CD4-positive, alpha-beta T cell (primary cell): ENCODE data around the gene CDK14. TPM values are rescaled to one million over a fixed set of nuclear protein-coding genes. Genes with fewer than 3 reads are reported as not detected.

Experiments used
- ATAC-seq: fragments of 200-7000 bp; cut with Tn5 transposase; one replicate; pipeline ENCODE4 v1.10.0; 2022; ENCODE audit warnings: mild to moderate bottlenecking; ENCODE audit not compliant: poor library complexity
- CTCF ChIA-PET: fragments of 350-600 bp; sonication (Branson Sonifier 250); formaldehyde crosslinking; loops from one replicate; lab custom pipeline; 2021; ENCODE audit warnings: antibody characterized with exemption, inconsistent platforms; lab: Charles Lee
- POLR2A ChIA-PET: fragments of 350-600 bp; sonication (Branson Sonifier 250); formaldehyde crosslinking; loops from one replicate; lab custom pipeline; 2021; ENCODE audit warnings: antibody characterized with exemption, inconsistent platforms; lab: Charles Lee
- DNase-seq, 14 experiments: peaks; one replicate each; pipeline ENCODE4 v3.0.0-alpha.2; 2013 to 2020; ENCODE audit warnings: mixed read lengths in 2 of 14
- H3K27ac ChIP-seq, 2 donors: one replicate each; pipeline versions ENCODE4 v1.5.1 to v1.7.0; 2013; ENCODE audit warnings: low read length in 2 of 2, low read depth in 1 of 2, mild to moderate bottlenecking in 1 of 2
- H3K27me3 ChIP-seq, 2 experiments: 1 replicate in 1 of 2; 2 replicates in 1 of 2; pipeline versions ENCODE4 v1.6.1 to v1.7.0; 2013; ENCODE audit warnings: low read length in 2 of 2, control low read depth in 1 of 2, mild to moderate bottlenecking in 1 of 2, moderate library complexity in 1 of 2; ENCODE audit not compliant: insufficient read depth in 2 of 2, control insufficient read depth in 1 of 2
- H3K36me3 ChIP-seq: one replicate; pipeline ENCODE4 v1.6.1; 2013; ENCODE audit warnings: low read length, control low read depth; ENCODE audit not compliant: insufficient read depth
- H3K4me1 ChIP-seq: one replicate; pipeline ENCODE4 v1.6.1; 2013; ENCODE audit warnings: low read length, control low read depth; ENCODE audit not compliant: insufficient read depth
- H3K4me3 ChIP-seq: one replicate; pipeline ENCODE4 v1.5.1; 2013; ENCODE audit warnings: mild to moderate bottlenecking, low read length, moderate library complexity
- H3K9me3 ChIP-seq, 2 experiments: 1 replicate in 1 of 2; 2 replicates in 1 of 2; pipeline versions ENCODE4 v1.6.1 to v1.7.0; 2013; ENCODE audit warnings: low read length in 2 of 2, mild to moderate bottlenecking in 2 of 2, control low read depth in 1 of 2, moderate library complexity in 1 of 2; ENCODE audit not compliant: control insufficient read depth in 1 of 2, insufficient read depth in 1 of 2
- H3K27ac Mint-ChIP-seq: one replicate; pipeline ENCODE4 v1.8.0; 2020; ENCODE audit warnings: mixed read lengths
- H3K27me3 Mint-ChIP-seq: one replicate; pipeline ENCODE4 v1.8.0; 2021; ENCODE audit warnings: mixed read lengths
- H3K36me3 Mint-ChIP-seq: one replicate; pipeline ENCODE4 v1.8.0; 2021; ENCODE audit warnings: low read depth, mixed read lengths
- H3K4me1 Mint-ChIP-seq: one replicate; pipeline ENCODE4 v1.8.0; 2021; ENCODE audit warnings: low read depth, mixed read lengths
- H3K4me3 Mint-ChIP-seq: one replicate; pipeline ENCODE4 v1.8.0; 2020; ENCODE audit warnings: mild to moderate bottlenecking, mixed read lengths
- H3K9me3 Mint-ChIP-seq: one replicate; pipeline ENCODE4 v1.8.0; 2020; ENCODE audit warnings: mixed read lengths
- CTCF ChIP-seq: fragments of 200-600 bp; IDR thresholded peaks from one replicate; pipeline ENCODE4 v1.8.0; 2022; ENCODE audit warnings: antibody characterized with exemption, mild to moderate bottlenecking
- intact Hi-C, 2 experiments: fragments of 100-400 bp; cut with DNase I in 1 of 2; cut with micrococcal nuclease in 1 of 2; formaldehyde crosslinking; loops; one replicate each; pipeline versions ENCODE4 v1.15.1 to v1.9.0; 2023 to 2025; cut with DNase I, micrococcal nuclease
- total RNA-seq, 174 experiments: library from RNA in 2 of 174; stranded (reverse) in 2 of 174; gene quantifications; one replicate each; pipeline ENCODE4 v1.2.3 and lab custom pipeline; 2021 to 2026

The CDK14 gene
- total RNA-seq, 2 experiments from 2014 or later, result 0.45 to 0.47 TPM

GRCh38 chr7:90951229-90951628, 355.1 kb downstream of the CDK14 start:
- no peak for TF ChIP-seq CTCF
- H3K27ac Mint-ChIP-seq, result no peak overlapping the region
- H3K4me1 Mint-ChIP-seq, result no peaks in the 10 kb centered on the region
- DNase-seq, result no peak
- Histone ChIP-seq H3K27ac (no peak overlapping the region), H3K4me1 (no peaks in the 10 kb centered on the region), H3K9me3 (no peaks in the 10 kb centered on the region), H3K27me3 (no peaks in the 10 kb centered on the region), H3K36me3 (no peaks in the 10 kb centered on the region), H3K4me3 (no peak overlapping the region)
- ATAC-seq, result no peak
- no peaks in the 10 kb centered on the region for H3K9me3 Mint-ChIP-seq
- ChIA-PET POLR2A (no interaction called here), CTCF (no interaction called here)
- H3K36me3 Mint-ChIP-seq, result no peaks in the 10 kb centered on the region
- no peaks in the 10 kb centered on the region for H3K27me3 Mint-ChIP-seq
- intact Hi-C loops, result no loop called here
- H3K4me3 Mint-ChIP-seq, result no peak overlapping the region

- Mint-ChIP-seq H3K4me3 (no peak overlapping the region), H3K36me3 (no peaks in the 10 kb centered on the region), H3K4me1 (no peaks in the 10 kb centered on the region), H3K27ac (no peak overlapping the region), H3K27me3 (no peaks in the 10 kb centered on the region), H3K9me3 (no peaks in the 10 kb centered on the region)
- ChIA-PET POLR2A (no interaction called here), CTCF (no interaction called here)
- Histone ChIP-seq H3K36me3 (no peaks in the 10 kb centered on the region), H3K4me1 (no peaks in the 10 kb centered on the region), H3K9me3 (no peaks in the 10 kb centered on the region), H3K27ac (no peak overlapping the region), H3K27me3 (no peaks in the 10 kb centered on the region), H3K4me3 (no peak overlapping the region)
- no peak for DNase-seq
- ATAC-seq, result no peak
- intact Hi-C loops, result no loop called here
- TF ChIP-seq CTCF, result no peak
Measured at GRCh38 chr7:90951986-90952954, 356.1 kb downstream of the CDK14 start.

GRCh38 chr7:90955641-90956207, 359.6 kb downstream of the CDK14 start:
- no peaks in the 10 kb centered on the region for H3K9me3 Mint-ChIP-seq
- H3K27me3 Mint-ChIP-seq, result no peaks in the 10 kb centered on the region
- Histone ChIP-seq H3K27me3 (no peaks in the 10 kb centered on the region), H3K36me3 (no peaks in the 10 kb centered on the region), H3K4me3 (no peak overlapping the region), H3K9me3 (no peaks in the 10 kb centered on the region), H3K4me1 (no peaks in the 10 kb centered on the region), H3K27ac (no peak overlapping the region)
- H3K4me3 Mint-ChIP-seq, result no peak overlapping the region
- ChIA-PET CTCF (no interaction called here), POLR2A (no interaction called here)
- ATAC-seq (no peak), DNase-seq (no peak)
- H3K27ac Mint-ChIP-seq, result no peak overlapping the region
- TF ChIP-seq CTCF, result no peak
- H3K4me1 Mint-ChIP-seq, result no peaks in the 10 kb centered on the region
- H3K36me3 Mint-ChIP-seq, result no peaks in the 10 kb centered on the region
- intact Hi-C loops, result no loop called here
